A673 (cell line): ENCODE measurements around the gene MEGF11.

ENCODE experiments used
- EZH2 ChIP-seq: fragments of 200-600 bp; sonication (generic); IDR thresholded peaks from 2 replicates; pipeline ENCODE4 v1.6.1; 2017; ENCODE audit warnings: borderline replicate concordance, low read depth, mild to moderate bottlenecking, mixed read lengths, antibody characterized with exemption, low read length; ENCODE audit not compliant: poor library complexity, severe bottlenecking
- TF ChIP-seq, protein P1 (sequence below): fragments of 300-800, 200-600 bp; sonication (generic); conservative IDR thresholded peaks from 2 replicates; pipeline ENCODE4 v1.5.1; 2017; ENCODE audit warnings: low read depth, mild to moderate bottlenecking, antibody characterized with exemption, low read length, moderate library complexity, mixed read lengths

DNA sequence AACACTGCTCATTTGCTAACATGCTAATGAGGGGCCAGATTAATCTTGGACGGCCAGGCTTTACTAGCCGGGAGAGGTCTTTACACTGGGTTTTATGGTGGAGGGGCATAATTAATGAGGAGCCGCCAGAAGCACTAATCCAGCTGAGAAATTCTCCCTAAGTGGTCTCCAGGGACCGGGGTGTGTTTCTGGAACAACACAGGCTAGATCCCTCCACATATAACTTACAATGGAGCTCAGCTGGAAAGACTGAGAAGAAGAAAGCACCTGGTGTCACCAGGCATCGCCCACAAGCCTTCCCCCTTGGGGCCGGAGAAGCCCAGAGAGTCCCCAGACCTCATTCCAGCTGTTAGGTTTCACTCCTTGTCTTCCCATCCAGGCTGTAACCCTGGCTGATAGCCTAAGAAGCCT is 127.5 kb downstream of the MEGF11 start:
- TF ChIP-seq, protein P1, sequence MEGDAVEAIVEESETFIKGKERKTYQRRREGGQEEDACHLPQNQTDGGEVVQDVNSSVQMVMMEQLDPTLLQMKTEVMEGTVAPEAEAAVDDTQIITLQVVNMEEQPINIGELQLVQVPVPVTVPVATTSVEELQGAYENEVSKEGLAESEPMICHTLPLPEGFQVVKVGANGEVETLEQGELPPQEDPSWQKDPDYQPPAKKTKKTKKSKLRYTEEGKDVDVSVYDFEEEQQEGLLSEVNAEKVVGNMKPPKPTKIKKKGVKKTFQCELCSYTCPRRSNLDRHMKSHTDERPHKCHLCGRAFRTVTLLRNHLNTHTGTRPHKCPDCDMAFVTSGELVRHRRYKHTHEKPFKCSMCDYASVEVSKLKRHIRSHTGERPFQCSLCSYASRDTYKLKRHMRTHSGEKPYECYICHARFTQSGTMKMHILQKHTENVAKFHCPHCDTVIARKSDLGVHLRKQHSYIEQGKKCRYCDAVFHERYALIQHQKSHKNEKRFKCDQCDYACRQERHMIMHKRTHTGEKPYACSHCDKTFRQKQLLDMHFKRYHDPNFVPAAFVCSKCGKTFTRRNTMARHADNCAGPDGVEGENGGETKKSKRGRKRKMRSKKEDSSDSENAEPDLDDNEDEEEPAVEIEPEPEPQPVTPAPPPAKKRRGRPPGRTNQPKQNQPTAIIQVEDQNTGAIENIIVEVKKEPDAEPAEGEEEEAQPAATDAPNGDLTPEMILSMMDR = no peak
- TF ChIP-seq EZH2 = no peak
